ENCODE data around the gene OCA2. TPM values are rescaled to one million over a fixed set of nuclear protein-coding genes. Genes with fewer than 3 reads are reported as not detected.

The OCA2 gene
- total RNA-seq, 1 donor from 2014 or later, result 2.8 TPM

GRCh38 chr15:27831384-27832236 is 267.5 kb downstream of the OCA2 start:
- no peaks in the 10 kb centered on the region for H3K4me1 Mint-ChIP-seq (ENCODE audit: unreplicated experiment)
- DNase-seq (ENCODE audit: extremely low spot score, unreplicated experiment), result no peak

GRCh38 chr15:27828746-27829145 is 270.4 kb downstream of the OCA2 start:
- Mint-ChIP-seq H3K4me1 (ENCODE audit: unreplicated experiment) (no peaks in the 10 kb centered on the region), H3K36me3 (no peaks in the 10 kb centered on the region), H3K27ac (no peak overlapping the region), H3K9me3 (no peaks in the 10 kb centered on the region), H3K4me3 (no peak overlapping the region), H3K27me3 (no peaks in the 10 kb centered on the region)
- TF ChIP-seq CTCF (conservative IDR thresholded peaks at IDR 0.05), result no peak
- DNase-seq (ENCODE audit: extremely low spot score, unreplicated experiment), result no peak

More at GRCh38 chr15:27831384-27832236, 267.5 kb downstream of the OCA2 start:
- H3K36me3 Mint-ChIP-seq, result no peaks in the 10 kb centered on the region
- no peak for TF ChIP-seq CTCF (conservative IDR thresholded peaks at IDR 0.05)
- no peaks in the 10 kb centered on the region for H3K9me3 Mint-ChIP-seq
- no peak overlapping the region for H3K4me3 Mint-ChIP-seq
- no peaks in the 10 kb centered on the region for H3K27me3 Mint-ChIP-seq
- H3K27ac Mint-ChIP-seq, result no peak overlapping the region

- no peak for DNase-seq (ENCODE audit: extremely low spot score, unreplicated experiment)
Observed at GRCh38 chr15:27826902-27827714, 272.0 kb downstream of the OCA2 start.

GRCh38 chr15:27826411-27826810 is 272.7 kb downstream of the OCA2 start:
- Mint-ChIP-seq H3K9me3 (no peaks in the 10 kb centered on the region), H3K36me3 (no peaks in the 10 kb centered on the region), H3K4me3 (no peak overlapping the region), H3K4me1 (ENCODE audit: unreplicated experiment) (no peaks in the 10 kb centered on the region), H3K27ac (no peak overlapping the region), H3K27me3 (no peaks in the 10 kb centered on the region)
- no peak for DNase-seq (ENCODE audit: extremely low spot score, unreplicated experiment)
- TF ChIP-seq CTCF (conservative IDR thresholded peaks at IDR 0.05), result no peak

More at GRCh38 chr15:27826902-27827714, 272.0 kb downstream of the OCA2 start:
- no peak overlapping the region for H3K27ac Mint-ChIP-seq
- no peaks in the 10 kb centered on the region for H3K9me3 Mint-ChIP-seq
- H3K27me3 Mint-ChIP-seq, result no peaks in the 10 kb centered on the region
- TF ChIP-seq CTCF (conservative IDR thresholded peaks at IDR 0.05), result no peak
- no peaks in the 10 kb centered on the region for H3K4me1 Mint-ChIP-seq (ENCODE audit: unreplicated experiment)
- H3K4me3 Mint-ChIP-seq, result no peak overlapping the region
- H3K36me3 Mint-ChIP-seq, result no peaks in the 10 kb centered on the region

- Mint-ChIP-seq H3K27ac (no peak overlapping the region), H3K9me3 (no peaks in the 10 kb centered on the region), H3K27me3 (no peaks in the 10 kb centered on the region), H3K4me1 (ENCODE audit: unreplicated experiment) (no peaks in the 10 kb centered on the region), H3K36me3 (no peaks in the 10 kb centered on the region), H3K4me3 (no peak overlapping the region)
- TF ChIP-seq CTCF (conservative IDR thresholded peaks at IDR 0.05), result no peak
- no peak for DNase-seq (ENCODE audit: extremely low spot score, unreplicated experiment)
Observed at GRCh38 chr15:27824841-27825422, 274.2 kb downstream of the OCA2 start.

Measured in type B pancreatic cell (in vitro differentiated cells).